Stimulated activated CD8-positive, alpha-beta memory T cell treated with anti-CD3 and anti-CD28 coated beads, Interleukin-7, amount 100 ng/mL, for 48 hours (primary cell): ENCODE data around the gene CACNA1I.

Experiments used
- DNase-seq, 2 donors: peaks; one replicate each; pipeline ENCODE4 v3.0.0-alpha.2; 2020; ENCODE audit warnings: low read depth in 1 of 2; ENCODE audit errors: extremely low read depth in 1 of 2

Gene CACNA1I

GRCh38 chr22:39535357-39535725 is 35.2 kb upstream of the CACNA1I start:
- no peak for DNase-seq

GRCh38 chr22:39535831-39536449 is 34.6 kb upstream of the CACNA1I start:
- DNase-seq: no peak

GRCh38 chr22:39536711-39537110 is 33.8 kb upstream of the CACNA1I start:
- no peak for DNase-seq

GRCh38 chr22:39537975-39538374 is 32.6 kb upstream of the CACNA1I start:
- no peak for DNase-seq

- no peak for DNase-seq
Measured at GRCh38 chr22:39543095-39543494, 27.5 kb upstream of the CACNA1I start.

- no peak for DNase-seq
Measured at GRCh38 chr22:39545386-39546365, 24.9 kb upstream of the CACNA1I start.

GRCh38 chr22:39546889-39547586 is 23.5 kb upstream of the CACNA1I start:
- DNase-seq: no peak

- DNase-seq: no peak
Measured at GRCh38 chr22:39547587-39547947, 23.0 kb upstream of the CACNA1I start.

- DNase-seq: no peak
Measured at GRCh38 chr22:39553429-39553828, 17.1 kb upstream of the CACNA1I start.

- DNase-seq: no peak
Measured at GRCh38 chr22:39554151-39554550, 16.4 kb upstream of the CACNA1I start.

GRCh38 chr22:39556970-39557841 is 13.3 kb upstream of the CACNA1I start:
- no peak for DNase-seq

- no peak for DNase-seq
Measured at GRCh38 chr22:39558254-39558727, 12.3 kb upstream of the CACNA1I start.

- DNase-seq: no peak
Measured at GRCh38 chr22:39558950-39559349, 11.6 kb upstream of the CACNA1I start.

- no peak for DNase-seq
Measured at GRCh38 chr22:39559456-39560105, 11.0 kb upstream of the CACNA1I start.

GRCh38 chr22:39560127-39560526 is 10.4 kb upstream of the CACNA1I start:
- no peak for DNase-seq

GRCh38 chr22:39562839-39563489 is 7.6 kb upstream of the CACNA1I start:
- DNase-seq: no peak

- no peak for DNase-seq
Measured at GRCh38 chr22:39563571-39564428, 6.8 kb upstream of the CACNA1I start.

- no peak for DNase-seq
Measured at GRCh38 chr22:39565414-39565944, 5.1 kb upstream of the CACNA1I start.
